NCI-H1048 (cell line): ENCODE measurements around the gene PTPRR.

Experiments used
- DNase-seq: peaks from one replicate; lab custom pipeline; 2025; lab: John Stamatoyannopoulos, UW

PTPRR gene

DNA sequence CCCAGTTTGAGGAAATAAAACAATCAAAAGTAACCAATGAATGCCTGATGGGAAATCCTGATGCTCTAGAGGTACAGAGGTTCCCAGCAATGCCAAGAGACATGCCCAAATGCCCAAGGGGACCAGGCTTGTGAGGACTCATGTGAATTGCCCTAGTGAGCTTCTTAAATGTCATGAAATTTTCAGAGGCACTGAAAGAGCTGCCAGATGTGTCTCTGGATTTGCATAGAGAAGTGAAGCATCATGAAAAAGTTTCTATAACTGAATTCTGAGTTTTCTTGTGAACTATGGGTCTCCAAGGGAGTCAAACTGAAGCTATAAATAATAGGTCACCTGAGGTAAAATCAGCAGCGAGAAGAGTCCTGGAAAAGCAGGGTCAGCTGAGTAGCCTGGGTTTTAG lies 9.9 kb downstream of the PTPRR start:
- no peak for DNase-seq

DNA sequence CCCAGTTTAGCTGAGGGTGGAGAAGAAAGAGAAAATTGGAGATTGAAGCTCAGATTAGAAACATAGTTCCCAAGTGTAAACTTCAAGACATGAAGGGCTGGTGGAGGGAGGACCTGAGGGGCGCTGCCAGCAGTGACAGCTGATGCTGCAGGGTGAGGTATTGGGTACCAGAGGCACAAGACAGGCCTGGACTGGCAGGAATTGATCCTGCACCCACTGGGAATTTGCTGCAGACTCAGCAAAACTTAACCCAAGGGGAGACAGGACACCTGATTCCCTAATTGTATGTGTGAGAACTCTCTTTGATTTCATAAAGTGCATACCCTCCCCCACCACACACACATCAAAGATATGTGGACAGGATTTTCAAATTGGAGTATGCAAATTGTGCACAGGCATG lies 11.6 kb downstream of the PTPRR start:
- no peak for DNase-seq

DNA sequence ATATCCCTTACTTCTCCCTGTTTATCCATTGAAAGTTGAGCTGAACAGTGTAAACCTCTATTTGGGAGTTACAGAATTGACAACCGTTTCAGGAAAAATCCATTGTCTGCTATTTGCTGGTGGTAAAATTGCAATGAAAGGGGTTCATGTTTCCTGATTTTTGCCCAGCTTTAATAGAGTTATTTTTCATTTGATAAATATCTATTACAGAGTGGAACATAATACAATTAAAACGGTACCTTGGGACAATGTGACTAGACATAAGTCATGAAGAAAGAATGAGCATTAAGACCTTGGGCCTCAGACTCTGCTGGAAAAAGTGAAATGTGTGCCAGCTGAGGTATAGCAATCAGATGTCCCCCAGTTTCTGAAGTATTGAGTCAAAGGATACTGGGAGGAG lies 13.1 kb downstream of the PTPRR start:
- no peak for DNase-seq

DNA sequence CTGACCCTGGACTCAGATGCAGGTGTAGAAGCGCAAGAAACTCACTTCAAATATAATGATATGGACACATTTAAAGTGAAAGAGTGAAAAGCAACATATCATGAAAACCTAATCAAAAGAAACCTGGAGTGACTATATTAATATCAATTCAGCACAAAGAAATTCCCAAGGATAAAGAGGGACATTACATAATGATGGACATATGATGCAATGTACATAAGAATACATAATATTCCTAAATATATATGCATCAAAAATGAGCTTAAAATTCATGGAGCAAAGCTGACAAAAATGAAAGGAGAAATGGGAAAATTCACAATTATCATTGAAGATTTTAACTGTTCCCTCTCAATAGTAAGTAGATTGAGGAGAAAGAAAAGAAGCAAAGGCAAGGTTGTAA lies 24.6 kb downstream of the PTPRR start:
- no peak for DNase-seq

DNA sequence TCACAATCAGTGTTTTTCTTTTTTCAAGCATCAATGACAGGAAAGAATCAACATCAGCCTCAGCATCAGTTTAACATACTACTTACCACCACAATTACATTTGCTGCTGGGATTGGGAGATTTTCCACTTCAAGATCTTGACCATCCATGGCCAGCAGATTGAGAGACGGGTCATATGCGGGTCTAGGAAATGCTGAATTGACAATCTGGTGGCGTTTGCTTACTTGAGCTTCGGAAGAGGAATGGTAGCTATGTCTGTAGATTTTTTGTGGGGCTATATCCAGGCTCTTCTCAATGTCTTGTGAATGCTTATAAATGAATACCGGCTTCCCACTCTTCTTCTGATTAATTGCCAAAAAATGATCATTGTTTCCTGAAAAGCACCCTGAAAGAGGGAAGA lies 27.9 kb downstream of the PTPRR start:
- no peak for DNase-seq

DNA sequence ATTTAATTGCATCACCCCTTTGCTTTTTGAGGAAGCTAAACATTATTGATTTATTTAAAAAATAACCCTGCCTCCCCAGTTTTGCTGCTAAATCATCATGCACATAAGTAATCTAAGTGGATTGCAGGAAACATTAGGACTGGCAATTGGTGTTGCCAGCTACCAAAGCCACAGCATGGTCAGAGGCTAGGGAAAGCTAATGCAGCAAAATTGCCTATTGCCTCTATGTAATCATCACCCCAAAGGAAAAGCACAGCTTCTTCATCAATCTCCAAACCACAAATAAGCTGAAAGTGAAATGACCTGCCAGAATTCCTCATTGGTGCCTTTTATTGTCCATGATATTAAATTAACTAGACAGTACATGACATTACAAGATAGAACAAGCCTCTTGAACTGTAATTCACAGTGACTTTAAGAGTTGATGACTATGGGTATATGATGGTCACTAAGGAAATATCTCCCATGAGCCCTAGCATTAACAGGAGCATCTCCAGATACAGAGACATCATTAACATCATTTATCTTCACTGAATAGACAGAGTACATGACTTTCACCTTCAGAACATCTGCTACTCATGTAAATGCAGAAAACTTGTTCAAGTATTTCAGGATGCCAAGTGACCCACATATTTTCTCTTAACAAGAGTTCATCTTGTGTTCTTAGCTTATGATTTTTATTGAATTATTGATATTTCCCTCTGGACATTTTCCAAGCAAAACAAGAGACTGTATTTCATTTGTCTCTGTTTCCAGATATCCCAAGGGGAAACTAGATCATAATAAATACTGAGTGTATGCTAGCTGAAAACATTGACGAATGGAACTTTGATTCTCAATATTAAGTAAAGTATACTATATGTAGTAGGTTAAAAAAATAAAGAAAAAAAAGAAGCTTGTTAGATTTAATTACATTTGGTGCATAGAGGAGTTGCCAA lies 29.4 kb downstream of the PTPRR start:
- DNase-seq, result no peak

DNA sequence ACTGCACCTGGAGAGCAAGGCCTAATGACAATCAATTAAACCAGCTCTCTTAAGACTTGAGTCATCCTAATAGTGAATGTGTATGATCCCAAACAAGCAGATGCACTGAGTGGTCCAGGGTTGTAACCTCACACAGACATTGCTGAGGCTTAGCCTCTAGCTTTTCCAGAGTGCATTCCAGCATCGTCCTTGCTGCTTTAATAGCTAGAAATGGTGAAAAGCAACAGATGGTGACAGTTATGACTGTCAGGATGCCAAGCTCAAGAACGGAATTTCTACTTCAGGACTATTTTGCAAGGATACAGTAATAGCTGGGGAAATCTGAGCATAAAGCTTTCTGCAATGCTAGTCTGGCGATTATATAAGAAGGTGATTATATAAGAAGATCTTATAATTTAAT lies 34.6 kb downstream of the PTPRR start:
- DNase-seq, result no peak

DNA sequence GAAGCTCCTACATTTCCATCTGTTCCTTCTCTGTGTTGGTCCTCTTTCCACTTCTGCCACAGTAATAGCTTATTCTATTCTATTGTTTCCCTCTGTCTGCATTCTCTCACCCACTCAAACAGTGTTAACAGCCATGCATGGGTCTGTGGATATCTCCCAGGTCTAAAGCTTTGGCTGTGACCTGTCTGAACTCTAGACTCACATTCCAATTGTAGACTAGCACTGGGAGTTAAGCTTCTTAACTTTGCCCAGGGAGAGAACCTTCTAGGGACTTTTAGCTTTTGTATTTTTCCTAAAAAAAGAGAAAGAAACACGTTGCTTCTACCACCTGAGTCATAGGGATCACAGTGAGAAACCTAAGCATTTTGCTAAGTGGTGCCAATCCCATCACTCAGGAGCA lies 36.7 kb downstream of the PTPRR start:
- DNase-seq, result no peak

DNA sequence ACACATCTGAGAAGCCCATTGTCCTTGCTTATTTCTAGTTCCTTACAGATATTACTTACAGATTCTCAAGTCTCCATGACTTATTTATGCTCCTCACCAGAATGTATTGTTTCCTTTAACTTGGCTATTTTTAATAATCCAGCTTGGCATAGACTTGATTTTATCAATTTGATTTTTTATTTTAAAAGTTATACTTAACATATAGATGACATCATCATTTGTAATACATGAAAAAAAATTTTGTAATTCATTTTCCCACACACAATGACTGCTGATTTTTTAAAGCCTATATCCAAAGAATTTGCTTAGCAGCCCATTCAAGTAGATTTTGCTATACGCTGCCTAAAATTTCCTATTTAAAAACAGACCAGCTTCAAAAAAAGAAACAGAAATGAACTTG lies 39.8 kb downstream of the PTPRR start:
- no peak for DNase-seq

DNA sequence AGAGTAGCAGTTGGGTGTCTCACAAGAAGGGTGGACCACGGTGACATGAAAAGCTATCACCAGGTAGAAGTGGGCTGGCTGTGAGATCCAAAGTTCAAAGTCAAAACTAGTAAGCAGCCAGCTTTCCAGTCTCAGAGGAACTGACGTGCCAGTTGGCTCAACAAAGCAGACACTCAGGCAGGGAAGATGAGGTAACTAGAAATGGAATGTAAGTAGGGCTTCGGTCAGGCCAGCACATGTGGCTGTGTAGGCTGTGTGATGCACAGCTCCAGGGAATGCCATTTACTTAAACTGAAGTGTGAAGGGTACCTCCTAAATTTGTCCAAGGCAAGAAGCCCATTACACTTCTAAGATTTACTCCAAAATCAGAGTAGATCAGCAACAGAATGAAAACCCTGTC lies 43.6 kb downstream of the PTPRR start:
- no peak for DNase-seq

DNA sequence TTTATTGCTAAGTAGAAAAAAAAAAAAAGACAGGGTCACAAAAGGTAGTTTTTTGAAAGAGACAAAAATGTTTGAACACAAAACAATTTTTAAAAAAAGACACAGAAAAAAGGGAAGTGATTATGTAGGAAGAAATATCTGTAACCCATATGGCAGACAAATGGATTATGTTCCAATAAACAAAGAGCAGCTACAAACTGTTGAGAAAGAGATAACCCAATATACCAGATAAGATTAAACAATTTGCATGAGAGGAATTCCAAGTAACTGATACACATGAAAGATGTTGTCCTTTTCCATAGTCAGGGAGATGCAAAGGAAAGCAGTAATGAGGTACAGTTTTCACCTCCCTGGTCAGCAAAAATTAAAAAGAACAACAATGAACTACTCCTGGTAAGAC lies 44.9 kb downstream of the PTPRR start:
- no peak for DNase-seq

DNA sequence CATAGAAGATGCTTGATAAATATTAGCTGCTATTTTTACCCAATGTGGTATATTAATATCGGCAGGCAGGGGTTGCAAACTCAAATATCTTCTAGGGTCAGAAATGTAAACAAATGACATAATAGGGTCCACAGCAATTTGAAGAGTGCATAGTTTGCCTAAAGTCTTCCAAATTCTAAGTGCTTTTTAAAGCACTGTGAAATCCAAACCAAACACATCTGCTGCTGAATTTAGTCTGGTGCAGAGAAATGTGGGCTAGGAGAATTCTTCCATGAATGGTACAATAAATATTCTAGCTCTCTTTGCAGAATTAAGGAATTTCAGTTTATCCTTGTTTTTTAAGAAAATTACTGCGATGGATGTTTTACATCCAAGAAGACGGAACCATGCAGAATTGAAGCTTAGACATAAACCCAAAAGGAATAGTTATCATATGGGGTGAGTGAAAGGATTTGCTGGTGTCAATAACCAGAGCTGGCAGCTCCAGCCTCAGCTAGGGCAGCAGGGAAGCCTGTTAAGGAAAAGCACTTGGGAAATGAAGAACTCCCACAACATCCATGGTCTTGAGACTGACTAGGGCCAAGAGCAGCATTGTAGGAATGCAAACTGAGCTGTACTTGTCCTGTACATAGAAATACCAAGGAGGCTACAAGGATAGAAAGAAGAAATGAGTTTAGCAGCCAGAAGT lies 65.5 kb downstream of the PTPRR start:
- DNase-seq, result no peak

DNA sequence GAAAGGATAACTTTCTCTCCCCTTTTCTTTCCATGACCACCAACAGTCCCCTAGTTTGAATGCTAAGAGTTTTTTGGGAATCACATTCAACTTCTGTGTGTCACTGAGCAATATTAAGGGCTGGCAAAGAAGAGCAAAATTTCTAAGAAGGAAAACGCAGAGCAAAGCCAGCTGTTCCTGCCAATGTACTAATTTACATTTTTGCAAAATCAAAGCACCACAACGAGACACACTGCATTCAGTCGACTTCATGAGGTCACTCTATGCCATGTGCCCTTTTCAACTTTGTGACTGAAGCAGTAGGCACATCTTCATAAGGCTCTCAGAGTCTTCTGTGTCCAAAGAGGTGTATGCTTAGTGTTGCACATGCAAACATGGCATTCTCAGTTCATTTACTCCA lies 66.4 kb downstream of the PTPRR start:
- DNase-seq, result no peak

DNA sequence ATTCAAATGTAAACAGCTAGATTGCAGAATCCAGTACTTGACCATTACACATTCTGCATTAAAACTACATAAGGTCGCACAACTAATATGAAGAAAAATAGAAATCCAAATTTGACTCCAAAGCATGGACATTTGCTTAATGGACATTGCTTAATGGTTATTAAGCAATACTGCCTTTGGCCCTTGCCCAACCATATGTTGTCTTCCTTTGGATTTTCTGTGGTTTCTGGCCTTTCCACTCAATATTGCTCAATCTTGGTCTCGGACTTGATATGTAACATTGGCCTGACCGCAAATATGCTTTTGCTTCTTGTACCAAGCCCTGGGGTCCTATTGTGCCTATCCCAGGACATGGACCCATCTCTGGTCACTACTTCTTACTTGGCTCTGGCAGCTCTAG lies 67.2 kb downstream of the PTPRR start:
- no peak for DNase-seq

DNA sequence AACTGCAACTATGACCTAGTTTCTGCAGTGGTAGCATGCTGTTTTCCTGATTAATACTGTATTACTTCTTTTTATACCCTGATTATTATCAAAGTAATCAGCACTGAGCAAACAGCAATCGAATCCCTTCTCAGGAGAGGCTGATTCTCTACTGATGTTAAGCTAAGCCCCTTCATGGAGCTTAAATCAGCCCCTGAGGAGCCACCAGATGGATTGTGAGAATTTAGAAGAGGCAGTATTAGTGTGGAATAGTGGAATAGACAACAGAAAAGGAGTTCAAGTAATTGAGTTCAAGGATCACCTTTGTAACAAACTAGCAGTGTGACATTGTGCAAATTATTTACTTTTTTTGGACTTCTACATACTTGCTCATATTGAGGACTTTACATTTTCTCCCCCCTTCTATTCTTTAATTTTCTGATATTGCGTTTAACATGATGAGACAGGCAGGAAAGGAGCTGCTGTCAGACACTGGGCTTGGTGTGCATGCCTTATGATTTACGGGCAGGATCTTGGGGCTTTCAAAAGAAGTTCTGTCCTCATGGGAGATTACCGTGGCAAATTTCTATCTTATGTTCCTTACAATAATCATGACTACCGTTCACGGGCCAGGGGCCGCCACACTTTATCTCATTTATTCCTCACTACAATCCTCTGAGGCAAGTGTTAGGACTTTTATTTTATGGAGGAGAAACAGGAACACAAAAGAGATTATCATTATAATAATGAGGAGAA lies 68.0 kb downstream of the PTPRR start:
- no peak for DNase-seq

DNA sequence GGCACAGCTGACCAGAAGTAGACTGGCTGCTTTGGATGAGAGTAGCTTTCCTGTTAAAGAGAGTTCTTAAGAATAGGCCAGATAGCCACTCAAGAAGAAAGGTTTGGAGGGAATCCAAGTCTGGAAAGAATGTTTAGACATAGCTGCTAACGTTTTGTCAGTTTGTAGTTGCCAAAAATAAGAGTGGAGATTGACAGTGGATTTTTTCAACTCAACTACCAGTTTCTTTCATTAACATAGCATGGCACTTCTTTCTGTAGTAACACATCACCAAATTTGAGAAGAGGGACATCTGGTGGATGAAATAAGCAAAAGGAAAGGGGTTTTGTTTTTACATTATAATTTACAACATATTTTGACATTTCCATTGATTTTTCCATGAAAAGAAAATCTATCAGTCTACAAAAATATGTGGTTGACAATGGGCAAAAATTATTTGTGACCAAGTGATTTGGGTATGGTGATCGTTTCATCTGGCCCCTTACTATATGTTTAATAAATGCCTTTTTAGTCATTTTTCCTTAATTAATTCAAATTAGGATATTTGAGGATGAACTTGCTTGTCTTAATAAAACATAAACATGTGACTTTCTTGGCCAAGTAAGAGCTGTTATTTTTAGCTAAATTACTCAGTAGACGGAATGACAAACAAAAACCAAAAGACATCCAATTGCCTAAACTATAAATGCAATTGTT lies 71.1 kb downstream of the PTPRR start:
- DNase-seq, result no peak

DNA sequence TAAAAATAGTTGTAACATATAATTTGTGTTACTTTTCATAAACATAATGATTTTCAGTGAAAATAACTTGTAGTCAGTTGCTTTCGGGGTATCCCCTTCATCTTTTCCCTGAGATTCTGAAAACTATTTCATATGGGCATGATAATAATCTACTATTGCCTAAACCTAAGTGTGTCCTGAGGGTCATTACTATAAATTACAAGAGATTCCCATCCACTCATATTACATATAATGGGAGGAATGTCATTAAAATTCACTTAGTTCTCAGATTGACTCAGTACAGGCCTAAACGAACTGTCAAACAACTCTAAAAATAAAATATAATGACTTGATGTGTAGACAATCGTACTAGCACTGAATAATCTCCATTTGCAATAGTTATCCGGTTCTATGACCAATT lies 72.7 kb downstream of the PTPRR start:
- DNase-seq, result no peak

DNA sequence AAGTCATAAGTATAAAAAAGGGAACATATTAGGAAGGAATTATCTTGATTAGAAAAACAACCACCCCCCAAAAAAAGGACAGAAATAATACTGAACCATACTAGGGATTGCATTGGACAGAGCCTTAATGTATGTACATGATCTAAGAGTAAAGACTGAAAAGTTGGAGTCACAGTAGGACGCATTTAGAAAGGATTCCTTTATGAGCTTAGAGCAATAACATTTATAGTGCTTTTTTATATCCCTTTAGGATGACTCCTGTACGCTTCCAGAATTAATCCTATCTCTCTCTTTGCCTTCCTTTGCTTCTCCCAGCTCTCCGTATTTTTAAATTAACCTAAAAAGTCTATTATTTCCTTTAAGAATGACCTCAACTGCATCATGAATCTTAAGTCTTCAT lies 75.3 kb downstream of the PTPRR start:
- no peak for DNase-seq

DNA sequence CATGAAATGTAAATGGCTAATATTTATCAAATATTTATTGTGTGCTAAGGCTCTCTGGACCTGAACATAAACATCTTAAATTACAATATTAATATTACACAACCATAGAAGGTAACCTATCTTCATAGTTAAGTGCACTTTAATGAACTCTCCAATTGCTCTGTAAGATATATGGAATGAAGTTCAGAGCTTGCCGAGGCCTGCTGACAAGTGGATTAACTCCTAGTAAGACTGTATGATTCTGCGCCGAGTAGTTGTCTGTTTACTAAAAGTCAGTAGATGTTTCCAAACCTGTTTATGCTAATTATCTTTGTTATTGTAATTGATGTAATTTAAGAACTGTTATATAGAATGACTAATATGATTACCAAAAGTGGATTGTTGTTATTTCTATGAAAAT lies 77.2 kb downstream of the PTPRR start:
- no peak for DNase-seq

DNA sequence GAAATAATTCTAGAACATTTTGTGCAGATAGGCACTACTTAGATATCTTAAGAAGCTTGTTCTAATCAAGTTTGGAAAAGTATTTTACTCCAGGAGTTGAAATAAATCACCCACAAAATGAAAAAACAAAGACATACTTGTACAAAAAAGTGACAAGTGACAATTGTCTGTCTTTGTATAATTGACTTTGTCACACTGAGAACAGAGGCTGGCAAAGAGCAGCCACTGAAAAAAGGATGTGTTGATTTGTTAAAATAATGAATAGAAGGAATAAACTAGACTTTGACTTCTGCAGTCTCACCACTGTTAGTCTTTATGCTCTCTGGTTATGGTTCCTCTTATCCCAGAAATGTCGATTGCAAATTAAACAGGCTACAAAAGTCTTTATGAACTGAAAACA lies 77.6 kb downstream of the PTPRR start:
- no peak for DNase-seq

DNA sequence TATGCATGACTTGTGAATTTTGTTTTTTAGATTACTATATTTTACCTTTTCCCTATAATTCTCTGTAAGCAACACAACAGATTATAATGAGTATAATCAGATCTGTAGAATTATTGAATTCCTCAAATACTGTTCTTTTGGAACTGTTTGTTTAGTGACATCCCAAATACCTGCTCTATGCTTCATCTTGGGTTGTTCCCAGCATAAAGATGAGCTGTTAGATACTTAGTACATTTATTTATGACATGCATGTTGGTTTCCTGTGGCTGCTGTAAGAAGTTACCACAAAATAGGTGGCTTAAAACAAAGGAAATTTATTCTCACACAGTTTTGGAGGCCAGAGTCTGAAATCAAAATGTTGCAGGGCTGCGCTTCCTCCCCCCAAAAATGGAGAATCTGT lies 78.4 kb downstream of the PTPRR start:
- no peak for DNase-seq

DNA sequence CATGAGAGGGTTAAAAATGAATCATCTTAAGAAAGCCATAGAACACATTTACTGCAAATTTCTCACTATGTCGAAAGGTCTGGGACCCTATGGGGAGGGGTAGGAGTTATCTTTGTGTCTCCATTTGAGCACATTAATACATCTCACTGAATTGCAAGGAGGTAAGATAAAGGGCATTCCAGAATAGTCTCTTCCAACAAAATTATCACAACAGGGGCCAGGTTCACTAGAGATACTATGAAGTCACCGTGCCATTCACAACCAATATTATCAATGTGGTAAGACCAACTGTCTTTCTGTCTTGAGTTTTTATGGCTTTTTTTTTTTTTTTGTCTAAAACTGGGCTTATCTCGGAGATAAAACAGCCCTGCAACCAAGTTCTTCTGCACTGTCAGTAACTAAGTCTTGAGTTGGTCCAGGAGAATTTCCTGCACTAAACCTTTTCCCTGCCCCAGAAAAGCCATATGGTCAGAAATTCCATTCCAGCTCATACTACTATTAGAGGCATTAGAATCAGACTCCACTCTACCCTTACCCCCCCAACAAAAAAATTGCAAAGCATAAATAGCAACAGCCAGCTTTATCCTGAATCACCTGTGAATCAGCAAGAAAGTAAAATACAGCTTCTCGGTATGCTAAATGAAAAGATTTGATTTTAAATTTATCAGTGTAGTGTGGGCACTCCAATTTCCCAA lies 79.7 kb downstream of the PTPRR start:
- no peak for DNase-seq
